Nephron (organoid): ENCODE results near the gene NECAB3.
"Not testable (repeated sequence)": the region's sequence is repeated elsewhere in the genome, so short reads cannot be mapped to it uniquely, and the experiment has no call there.

Experiments used
- H3K27ac Mint-ChIP-seq, 3 experiments: 2 replicates each; pipeline ENCODE4 v1.8.0; 2020; ENCODE audit warnings: mixed read lengths in 3 of 3, mild to moderate bottlenecking in 2 of 3, moderate library complexity in 1 of 3
- H3K27me3 Mint-ChIP-seq: 2 replicates; pipeline ENCODE4 v1.8.0; 2021; ENCODE audit warnings: low read depth, mild to moderate bottlenecking, moderate library complexity, mixed read lengths
- H3K36me3 Mint-ChIP-seq: 2 replicates; pipeline ENCODE4 v1.8.0; 2020; ENCODE audit warnings: low read depth, mixed read lengths
- H3K4me1 Mint-ChIP-seq: 2 replicates; pipeline ENCODE4 v1.8.0; 2020; ENCODE audit warnings: mixed read lengths
- H3K4me3 Mint-ChIP-seq, 3 experiments: 2 replicates each; pipeline ENCODE4 v1.8.0; 2020; ENCODE audit warnings: mild to moderate bottlenecking in 3 of 3, mixed read lengths in 3 of 3, moderate library complexity in 2 of 3
- H3K9me3 Mint-ChIP-seq: 2 replicates; pipeline ENCODE4 v1.8.0; 2020; ENCODE audit warnings: mixed read lengths
- TF ChIP-seq, protein P1 (sequence below), 3 experiments: fragments of 200-600 bp; sonication (generic); IDR thresholded peaks; one replicate each; pipeline ENCODE4 v1.5.0; 2021; ENCODE audit warnings: antibody characterized with exemption in 3 of 3; ENCODE audit not compliant: unreplicated experiment in 3 of 3

Gene NECAB3

DNA sequence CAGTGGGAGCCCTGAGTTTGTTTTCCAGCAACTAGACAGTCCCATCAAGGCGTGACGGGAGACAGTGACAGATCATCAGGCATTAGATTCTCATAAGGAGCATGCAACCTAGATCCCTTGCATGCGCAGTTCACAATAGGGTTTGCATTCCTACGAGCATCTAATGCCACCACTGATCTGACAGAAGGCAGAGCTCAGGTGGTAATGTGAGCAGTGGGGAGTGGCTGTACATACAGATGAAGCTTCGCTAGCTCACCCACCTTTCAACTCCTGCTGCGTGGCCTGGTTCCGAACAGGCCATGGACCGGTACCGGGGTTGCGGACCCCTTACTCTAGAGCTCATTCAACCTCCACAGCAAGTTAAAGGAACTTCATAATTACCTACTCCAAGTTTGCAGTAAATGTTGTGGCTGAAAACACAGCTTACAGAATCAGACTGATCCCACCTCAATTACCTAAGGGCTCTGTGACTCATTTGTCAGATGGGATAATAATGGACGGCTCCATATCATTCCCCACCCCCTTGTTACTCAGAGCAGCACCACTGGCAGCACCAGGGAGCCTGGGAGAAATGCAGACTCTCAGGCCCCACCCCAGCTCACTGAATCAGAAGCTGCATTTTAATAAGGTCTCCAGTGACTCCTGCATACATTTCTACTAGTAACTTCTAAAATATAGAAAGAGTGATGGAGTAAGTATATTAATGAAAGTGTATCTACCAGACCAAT is 30.1 kb upstream of the NECAB3 start:
- H3K27me3 Mint-ChIP-seq = peaks cover 3% of the 10 kb centered on the region
- H3K36me3 Mint-ChIP-seq = no peaks in the 10 kb centered on the region
- no peak overlapping the region for H3K4me3 Mint-ChIP-seq
- H3K9me3 Mint-ChIP-seq = peaks cover 4% of the 10 kb centered on the region
- TF ChIP-seq, protein P1, sequence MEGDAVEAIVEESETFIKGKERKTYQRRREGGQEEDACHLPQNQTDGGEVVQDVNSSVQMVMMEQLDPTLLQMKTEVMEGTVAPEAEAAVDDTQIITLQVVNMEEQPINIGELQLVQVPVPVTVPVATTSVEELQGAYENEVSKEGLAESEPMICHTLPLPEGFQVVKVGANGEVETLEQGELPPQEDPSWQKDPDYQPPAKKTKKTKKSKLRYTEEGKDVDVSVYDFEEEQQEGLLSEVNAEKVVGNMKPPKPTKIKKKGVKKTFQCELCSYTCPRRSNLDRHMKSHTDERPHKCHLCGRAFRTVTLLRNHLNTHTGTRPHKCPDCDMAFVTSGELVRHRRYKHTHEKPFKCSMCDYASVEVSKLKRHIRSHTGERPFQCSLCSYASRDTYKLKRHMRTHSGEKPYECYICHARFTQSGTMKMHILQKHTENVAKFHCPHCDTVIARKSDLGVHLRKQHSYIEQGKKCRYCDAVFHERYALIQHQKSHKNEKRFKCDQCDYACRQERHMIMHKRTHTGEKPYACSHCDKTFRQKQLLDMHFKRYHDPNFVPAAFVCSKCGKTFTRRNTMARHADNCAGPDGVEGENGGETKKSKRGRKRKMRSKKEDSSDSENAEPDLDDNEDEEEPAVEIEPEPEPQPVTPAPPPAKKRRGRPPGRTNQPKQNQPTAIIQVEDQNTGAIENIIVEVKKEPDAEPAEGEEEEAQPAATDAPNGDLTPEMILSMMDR (IDR thresholded peaks at IDR 0.05; ENCODE audit: unreplicated experiment in 3 of 3) = no peak
- peaks cover 5% of the 10 kb centered on the region for H3K4me1 Mint-ChIP-seq
- no peak overlapping the region for H3K27ac Mint-ChIP-seq

DNA sequence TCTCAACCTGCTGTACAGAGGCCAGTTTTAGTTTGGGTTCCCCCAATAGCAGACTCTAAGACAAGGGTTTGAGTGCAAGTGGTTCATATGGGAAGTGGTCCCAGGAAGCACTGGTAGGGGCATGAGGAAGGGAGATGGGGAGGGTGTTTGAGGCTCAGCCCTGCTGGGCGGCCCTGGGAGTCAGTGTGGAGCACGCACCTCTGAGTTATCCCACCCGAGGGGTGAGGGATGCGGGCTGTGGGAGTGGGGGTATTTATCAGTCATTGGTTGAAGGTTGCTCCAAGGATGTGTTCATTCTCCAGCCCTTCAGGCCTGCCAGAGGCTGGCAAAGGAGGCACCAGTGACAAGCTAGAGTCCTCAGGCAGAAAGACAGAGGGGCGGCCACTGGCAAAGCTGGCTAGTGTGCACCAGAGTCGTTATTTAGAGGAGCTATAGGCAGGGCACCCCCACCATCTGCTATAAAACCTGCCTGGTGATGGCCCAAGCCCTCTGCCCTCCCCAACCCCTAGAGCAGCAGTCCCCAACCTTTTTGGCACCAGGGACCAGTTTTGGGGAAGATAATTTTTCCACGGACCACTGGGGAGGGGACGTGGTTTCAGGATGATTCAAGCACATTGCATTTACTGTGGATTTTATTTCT is 29.4 kb upstream of the NECAB3 start:
- Mint-ChIP-seq H3K9me3 (peaks cover 4% of the 10 kb centered on the region), H3K27me3 (peaks cover 3% of the 10 kb centered on the region), H3K36me3 (no peaks in the 10 kb centered on the region), H3K4me1 (peaks cover 5% of the 10 kb centered on the region), H3K4me3 (no peak overlapping the region), H3K27ac (no peak overlapping the region)
- TF ChIP-seq, protein P1 (IDR thresholded peaks at IDR 0.05; ENCODE audit: unreplicated experiment in 3 of 3) = no peak

DNA sequence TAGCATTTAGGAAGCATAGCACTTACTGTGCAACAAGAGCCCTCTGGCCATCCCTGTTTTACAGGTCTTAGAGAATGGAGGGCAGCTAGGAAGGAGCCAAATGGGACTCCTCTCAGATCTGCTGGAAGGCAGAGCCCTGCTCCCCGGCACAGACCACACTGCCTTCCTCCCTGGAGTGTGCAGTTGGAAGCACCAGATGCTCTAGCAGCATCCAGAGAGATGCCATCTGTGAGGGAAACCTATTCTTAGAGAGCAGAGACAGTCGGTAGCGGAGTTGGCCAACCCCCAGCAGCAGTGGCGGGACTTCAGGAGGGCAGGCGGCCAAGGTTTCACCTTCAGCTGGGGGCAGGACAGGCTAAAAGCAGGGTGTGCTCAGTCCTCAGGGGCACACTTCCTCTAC is 28.6 kb upstream of the NECAB3 start:
- Mint-ChIP-seq H3K27me3 (peaks cover 6% of the 10 kb centered on the region), H3K4me3 (no peak overlapping the region), H3K4me1 (peaks cover 5% of the 10 kb centered on the region), H3K9me3 (peaks cover 7% of the 10 kb centered on the region), H3K36me3 (no peaks in the 10 kb centered on the region), H3K27ac (no peak overlapping the region)
- TF ChIP-seq, protein P1 (IDR thresholded peaks at IDR 0.05; ENCODE audit: unreplicated experiment in 3 of 3) = no peak

DNA sequence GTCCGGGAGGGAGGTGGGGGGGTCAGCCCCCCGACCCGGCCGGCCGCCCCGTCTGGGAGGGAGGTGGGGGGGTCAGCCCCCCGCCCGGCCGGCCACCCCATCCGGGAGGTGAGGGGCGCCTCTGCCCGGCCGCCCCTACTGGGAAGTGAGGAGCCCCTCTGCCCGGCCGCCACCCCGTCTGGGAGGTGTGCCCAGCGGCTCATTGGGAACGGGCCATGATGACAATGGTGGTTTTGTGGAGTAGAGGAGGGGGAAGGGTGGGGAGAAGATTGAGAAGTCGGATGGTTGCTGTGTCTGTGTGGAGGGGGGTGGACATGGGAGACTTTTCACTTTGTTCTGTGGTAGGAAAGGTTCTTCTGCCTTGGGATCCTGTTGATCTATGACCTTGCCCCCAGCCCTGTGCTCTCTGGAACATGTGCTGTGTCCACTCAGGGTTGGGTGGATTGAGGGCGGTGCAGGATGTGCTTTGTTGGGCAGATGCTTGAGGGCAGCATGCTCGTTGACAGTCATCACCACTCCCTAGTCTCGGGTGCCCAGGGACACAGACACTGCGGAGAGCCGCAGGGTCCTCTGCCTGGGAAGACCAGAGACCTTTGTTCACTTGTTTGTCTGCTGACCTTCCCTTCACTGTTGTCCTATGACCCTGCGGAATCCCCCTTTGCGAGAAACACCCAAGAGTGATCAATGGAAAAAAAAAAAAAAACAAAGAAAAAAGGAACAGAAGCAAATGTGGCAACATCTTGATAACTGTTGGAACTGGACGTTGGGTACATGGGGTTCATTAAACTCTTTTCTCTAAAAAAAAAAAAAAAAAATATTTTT is 27.6 kb upstream of the NECAB3 start:
- H3K4me1 Mint-ChIP-seq = peaks cover 12% of the 10 kb centered on the region

DNA sequence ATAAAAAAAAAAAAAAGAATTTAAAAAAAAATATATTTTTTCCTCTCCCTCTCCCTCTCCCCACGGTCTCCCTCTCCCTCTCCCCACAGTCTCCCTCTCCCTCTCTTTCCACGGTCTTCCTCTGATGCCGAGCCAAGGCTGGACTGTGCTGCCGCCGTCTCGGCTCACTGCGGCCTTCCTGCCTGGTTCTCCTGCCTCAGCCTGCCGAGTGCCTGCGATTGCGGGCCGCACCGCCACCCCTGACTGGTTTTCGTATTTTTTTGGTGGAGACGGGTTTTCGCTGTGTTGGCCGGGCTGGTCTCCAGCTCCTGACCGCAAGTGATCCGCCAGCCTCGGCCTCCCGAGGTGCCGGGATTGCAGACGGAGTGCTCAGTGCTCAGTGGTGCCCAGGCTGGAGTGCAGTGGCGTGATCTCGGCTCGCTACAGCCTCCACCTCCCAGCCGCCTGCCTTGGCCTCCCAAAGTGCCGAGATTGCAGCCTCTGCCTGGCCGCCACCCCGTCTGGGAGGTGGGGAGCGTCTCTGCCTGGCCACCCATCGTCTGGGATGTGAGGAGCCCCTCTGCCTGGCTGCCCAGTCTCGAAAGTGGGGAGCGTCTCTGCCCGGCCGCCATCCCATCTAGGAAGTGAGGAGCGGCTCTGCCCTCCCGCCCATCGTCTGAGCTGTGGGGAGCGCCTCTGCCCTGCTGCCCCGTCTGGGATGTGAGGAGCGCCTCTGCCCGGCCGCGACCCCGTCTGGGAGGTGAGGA is 26.6 kb upstream of the NECAB3 start:
- not testable (repeated sequence) for H3K4me3 Mint-ChIP-seq, H3K27ac Mint-ChIP-seq, H3K36me3 Mint-ChIP-seq, H3K27me3 Mint-ChIP-seq
- H3K4me1 Mint-ChIP-seq = peaks cover 14% of the 10 kb centered on the region
- peaks cover 13% of the 10 kb centered on the region for H3K9me3 Mint-ChIP-seq

More for the DNA sequence above, 27.6 kb upstream of the NECAB3 start:
- H3K4me3 Mint-ChIP-seq = no peak overlapping the region
- H3K9me3 Mint-ChIP-seq = peaks cover 13% of the 10 kb centered on the region
- H3K27ac Mint-ChIP-seq = no peak overlapping the region
- peaks cover 4% of the 10 kb centered on the region for H3K36me3 Mint-ChIP-seq
- H3K27me3 Mint-ChIP-seq = peaks cover 3% of the 10 kb centered on the region
- TF ChIP-seq, protein P1 (IDR thresholded peaks at IDR 0.05; ENCODE audit: unreplicated experiment in 3 of 3) = no peak

DNA sequence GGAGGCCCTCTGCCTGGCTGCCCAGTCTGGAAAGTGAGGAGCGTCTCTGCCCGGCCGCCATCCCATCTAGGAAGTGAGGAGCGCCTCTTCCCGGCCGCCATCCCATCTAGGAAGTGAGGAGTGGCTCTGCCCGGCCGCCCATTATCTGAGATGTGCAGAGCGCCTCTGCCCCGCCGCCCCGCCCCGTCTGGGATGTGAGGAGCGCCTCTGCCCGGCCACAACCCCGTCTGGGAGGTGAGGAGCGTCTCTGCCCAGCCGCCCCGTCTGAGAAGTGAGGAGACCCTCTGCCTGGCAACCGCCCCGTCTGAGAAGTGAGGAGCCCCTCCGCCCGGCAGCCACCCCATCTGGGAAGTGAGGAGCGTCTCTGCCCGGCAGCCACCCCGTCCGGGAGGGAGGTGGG is 24.7 kb upstream of the NECAB3 start:
- H3K36me3 Mint-ChIP-seq, H3K27me3 Mint-ChIP-seq, H3K27ac Mint-ChIP-seq, H3K4me3 Mint-ChIP-seq: not testable (repeated sequence)
- Mint-ChIP-seq H3K9me3 (peaks cover 13% of the 10 kb centered on the region), H3K4me1 (peaks cover 22% of the 10 kb centered on the region)
